DOHH2 (cell line): ENCODE results near the gene TNS2.
"Not testable (repeated sequence)": the region's sequence is repeated elsewhere in the genome, so short reads cannot be mapped to it uniquely, and the experiment has no call there.

Experiments used
- H3F3A ChIP-seq: fragments of 200-600 bp; sonication (generic), shearing (Covaris generic); 2 replicates; pipeline ENCODE4 v1.6.0; 2016; ENCODE audit warnings: antibody characterized with exemption, mild to moderate bottlenecking; ENCODE audit not compliant: control insufficient read depth, insufficient read depth
- H3K27ac ChIP-seq: fragments of 200-600 bp; sonication (generic); 2 replicates; pipeline ENCODE4 v1.5.1; 2014; ENCODE audit warnings: low read depth, mild to moderate bottlenecking, low read length, moderate library complexity
- H3K27me3 ChIP-seq: fragments of 200-600 bp; sonication (generic); 2 replicates; pipeline ENCODE4 v1.6.1; 2014; ENCODE audit warnings: mild to moderate bottlenecking, low read length, mixed read lengths; ENCODE audit not compliant: control insufficient read depth
- H3K36me3 ChIP-seq: fragments of 200-600 bp; sonication (generic); 2 replicates; pipeline ENCODE4 v1.6.1; 2014; ENCODE audit warnings: mild to moderate bottlenecking, low read length, moderate library complexity, mixed read lengths; ENCODE audit not compliant: control insufficient read depth
- H3K4me1 ChIP-seq: fragments of 200-600 bp; sonication (generic); 2 replicates; pipeline ENCODE4 v1.6.1; 2014; ENCODE audit warnings: mild to moderate bottlenecking, low read length, mixed read lengths; ENCODE audit not compliant: control insufficient read depth
- H3K4me2 ChIP-seq: fragments of 200-600 bp; sonication (generic); 2 replicates; pipeline ENCODE4 v1.6.0; 2014; ENCODE audit warnings: mild to moderate bottlenecking, low read length, moderate library complexity
- H3K4me3 ChIP-seq: fragments of 200-600 bp; sonication (generic); 2 replicates; pipeline ENCODE4 v1.5.1; 2014; ENCODE audit warnings: mild to moderate bottlenecking, low read length, mixed read lengths
- H3K79me2 ChIP-seq: fragments of 200-600 bp; sonication (generic); 2 replicates; pipeline ENCODE4 v1.6.1; 2014; ENCODE audit warnings: mild to moderate bottlenecking, low read length, mixed read lengths; ENCODE audit not compliant: control insufficient read depth
- H3K9me2 ChIP-seq: fragments of 200-600 bp; sonication (generic); replicated peaks from 2 replicates; pipeline ENCODE4 v1.6.1; 2014; ENCODE audit warnings: mild to moderate bottlenecking, low read length, mixed read lengths; ENCODE audit not compliant: control insufficient read depth
- H3K9me3 ChIP-seq: fragments of 200-600 bp; sonication (generic); 2 replicates; pipeline ENCODE4 v1.6.1; 2014; ENCODE audit warnings: antibody characterized with exemption, low read length, mixed read lengths; ENCODE audit not compliant: control insufficient read depth, insufficient read depth
- H4K20me1 ChIP-seq: fragments of 200-600 bp; sonication (generic); 2 replicates; pipeline ENCODE4 v1.6.0; 2014; ENCODE audit warnings: low read depth, mild to moderate bottlenecking, antibody characterized with exemption, low read length, moderate library complexity; ENCODE audit not compliant: control insufficient read depth, insufficient read depth
- CTCF ChIP-seq: fragments of 200-600 bp; sonication (generic); IDR thresholded peaks from one replicate; pipeline ENCODE4 v1.5.1; 2014; ENCODE audit warnings: antibody characterized with exemption, mild to moderate bottlenecking, low read depth, low read length; ENCODE audit not compliant: poor library complexity, severe bottlenecking
- EZH2phosphoT487 ChIP-seq: fragments of 200-600 bp; sonication (generic); IDR thresholded peaks from 2 replicates; pipeline ENCODE4 v1.6.1; 2017; ENCODE audit warnings: borderline replicate concordance, mild to moderate bottlenecking, antibody characterized with exemption, low read length, moderate library complexity, mixed read lengths

Gene TNS2

GRCh38 chr12:53012928-53013327, 36.9 kb upstream of the TNS2 start:
- TF ChIP-seq EZH2phosphoT487 = no peak
- no peak for TF ChIP-seq CTCF
- Histone ChIP-seq H4K20me1 (peaks cover 8% of the 10 kb centered on the region), H3K9me2 (no peaks in the 10 kb centered on the region), H3K79me2 (peaks cover 100% of the 10 kb centered on the region), H3K27me3 (no peaks in the 10 kb centered on the region), H3K4me2 (no peak overlapping the region), H3K4me3 (no peak overlapping the region), H3K9me3 (no peaks in the 10 kb centered on the region), H3K27ac (no peak overlapping the region), H3K36me3 (peaks cover 95% of the 10 kb centered on the region), H3K4me1 (peaks cover 33% of the 10 kb centered on the region), H3F3A (peaks cover 15% of the 10 kb centered on the region)

- Histone ChIP-seq H3K27me3 (no peaks in the 10 kb centered on the region), H4K20me1 (peaks cover 14% of the 10 kb centered on the region), H3K4me1 (peaks cover 15% of the 10 kb centered on the region), H3K4me3 (no peak overlapping the region), H3K9me2 (no peaks in the 10 kb centered on the region), H3K27ac (no peak overlapping the region), H3K79me2 (peaks cover 91% of the 10 kb centered on the region), H3K9me3 (no peaks in the 10 kb centered on the region), H3K4me2 (no peak overlapping the region), H3K36me3 (peaks cover 92% of the 10 kb centered on the region), H3F3A (peaks cover 14% of the 10 kb centered on the region)
- no peak for TF ChIP-seq EZH2phosphoT487
- TF ChIP-seq CTCF = no peak
Measured at GRCh38 chr12:53014709-53015108, 35.2 kb upstream of the TNS2 start.

GRCh38 chr12:53025250-53025649, 24.6 kb upstream of the TNS2 start:
- Histone ChIP-seq H3K9me3 (no peaks in the 10 kb centered on the region), H3K27ac (no peak overlapping the region), H3K4me3 (no peak overlapping the region), H3K4me1 (no peaks in the 10 kb centered on the region), H3K79me2 (peaks cover 44% of the 10 kb centered on the region), H3K4me2 (no peak overlapping the region), H3K9me2 (no peaks in the 10 kb centered on the region), H4K20me1 (peaks cover 13% of the 10 kb centered on the region; the same call in 1 of the 2 replicates), H3F3A (peaks cover 18% of the 10 kb centered on the region), H3K27me3 (no peaks in the 10 kb centered on the region), H3K36me3 (peaks cover 88% of the 10 kb centered on the region)
- no peak for TF ChIP-seq CTCF
- no peak for TF ChIP-seq EZH2phosphoT487

DNA sequence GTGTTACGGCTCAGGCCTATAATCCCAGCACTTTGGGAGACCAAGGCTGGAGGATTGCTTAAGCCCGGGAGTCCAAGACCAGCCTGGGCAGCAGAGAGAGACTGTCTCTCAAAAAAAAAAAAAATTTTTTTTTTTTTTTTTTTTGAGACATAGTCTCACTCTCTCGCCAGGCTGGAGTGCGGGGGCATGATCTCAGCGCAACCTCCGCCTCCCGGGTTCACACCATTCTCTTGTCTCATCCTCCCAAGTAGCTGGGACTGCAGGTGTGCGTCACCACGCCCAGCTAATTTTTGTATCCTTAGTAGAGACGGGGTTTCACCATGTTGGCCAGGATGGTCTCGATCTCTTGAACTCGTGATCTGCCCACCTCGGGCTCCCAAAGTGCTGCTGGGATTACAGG, 22.9 kb upstream of the TNS2 start:
- not testable (repeated sequence) for H4K20me1 ChIP-seq, H3K4me1 ChIP-seq, H3K27me3 ChIP-seq, H3K4me3 ChIP-seq, H3K27ac ChIP-seq, H3K9me2 ChIP-seq, H3K9me3 ChIP-seq, H3K4me2 ChIP-seq
- Histone ChIP-seq H3K79me2 (peaks cover 41% of the 10 kb centered on the region), H3F3A (peaks cover 24% of the 10 kb centered on the region), H3K36me3 (peaks cover 87% of the 10 kb centered on the region)
